ENCODE measurements around the gene UVRAG. TPM values are rescaled to one million over a fixed set of nuclear protein-coding genes. Genes with fewer than 3 reads are reported as not detected.
"Not testable (repeated sequence)": the region's sequence is repeated elsewhere in the genome, so short reads cannot be mapped to it uniquely, and the experiment has no call there.

UVRAG gene
- total RNA-seq, 1 experiment from 2014 or later = 9.2 TPM

GRCh38 chr11:75836417-75836816 lies 21.4 kb downstream of the UVRAG start:
- DNase-seq (ENCODE audit: extremely low read depth, low read depth) = no peak

- no peak for DNase-seq (ENCODE audit: extremely low read depth, low read depth)
Measured at GRCh38 chr11:75839851-75840250, 24.8 kb downstream of the UVRAG start.

- DNase-seq (ENCODE audit: extremely low read depth, low read depth) = no peak
Measured at GRCh38 chr11:75840522-75840921, 25.5 kb downstream of the UVRAG start.

- no peak for DNase-seq (ENCODE audit: extremely low read depth, low read depth)
Measured at GRCh38 chr11:75841739-75842138, 26.7 kb downstream of the UVRAG start.

GRCh38 chr11:75845324-75845723 lies 30.3 kb downstream of the UVRAG start:
- no peak for DNase-seq (ENCODE audit: extremely low read depth, low read depth)

GRCh38 chr11:75849894-75850293 lies 34.9 kb downstream of the UVRAG start:
- no peak for DNase-seq (ENCODE audit: extremely low read depth, low read depth)

- no peak for DNase-seq (ENCODE audit: extremely low read depth, low read depth)
Measured at GRCh38 chr11:75850787-75851186, 35.8 kb downstream of the UVRAG start.

- no peak for DNase-seq (ENCODE audit: extremely low read depth, low read depth)
Measured at GRCh38 chr11:75851203-75851602, 36.2 kb downstream of the UVRAG start.

GRCh38 chr11:75852406-75853017 lies 37.5 kb downstream of the UVRAG start:
- no peak for DNase-seq (ENCODE audit: extremely low read depth, low read depth)

GRCh38 chr11:75853563-75853962 lies 38.6 kb downstream of the UVRAG start:
- DNase-seq (ENCODE audit: extremely low read depth, low read depth) = not testable (repeated sequence)

- no peak for DNase-seq (ENCODE audit: extremely low read depth, low read depth)
Measured at GRCh38 chr11:75853971-75854370, 39.0 kb downstream of the UVRAG start.

GRCh38 chr11:75855206-75855605 lies 40.2 kb downstream of the UVRAG start:
- DNase-seq (ENCODE audit: extremely low read depth, low read depth) = no peak

- no peak for DNase-seq (ENCODE audit: extremely low read depth, low read depth)
Measured at GRCh38 chr11:75856912-75857311, 41.9 kb downstream of the UVRAG start.

GRCh38 chr11:75858042-75858441 lies 43.0 kb downstream of the UVRAG start:
- no peak for DNase-seq (ENCODE audit: extremely low read depth, low read depth)

- DNase-seq (ENCODE audit: extremely low read depth, low read depth) = no peak
Measured at GRCh38 chr11:75858613-75859012, 43.6 kb downstream of the UVRAG start.

- no peak for DNase-seq (ENCODE audit: extremely low read depth, low read depth)
Measured at GRCh38 chr11:75859614-75860013, 44.6 kb downstream of the UVRAG start.

- DNase-seq (ENCODE audit: extremely low read depth, low read depth) = no peak
Measured at GRCh38 chr11:75862437-75862836, 47.4 kb downstream of the UVRAG start.

GRCh38 chr11:75867778-75868374 lies 52.9 kb downstream of the UVRAG start:
- DNase-seq (ENCODE audit: extremely low read depth, low read depth) = peak; percentile 31

GRCh38 chr11:75868990-75869389 lies 54.0 kb downstream of the UVRAG start:
- no peak for DNase-seq (ENCODE audit: extremely low read depth, low read depth)

- DNase-seq (ENCODE audit: extremely low read depth, low read depth) = no peak
Measured at GRCh38 chr11:75869661-75870455, 54.8 kb downstream of the UVRAG start.

GRCh38 chr11:75872887-75873416 lies 57.9 kb downstream of the UVRAG start:
- no peak for DNase-seq (ENCODE audit: extremely low read depth, low read depth)
